ENCODE results near the gene ARF1.
A peak's percentile ranks its signal among the peaks of the same experiment; 100 is the strongest.

The ARF1 gene

GRCh38 chr1:228101994-228102790, 19.7 kb downstream of the ARF1 start:
- ChIA-PET POLR2A (ENCODE audit: low non-redundant PET) (no interaction called here), CTCF (interaction anchor here (0.6 to 1.4 kb wide), 3 partner anchors 11 to 103 kb away, joined by 3 to 9 read pairs (median 6); no protein-coding TSS in a partner anchor)
- TF ChIP-seq CTCF (conservative IDR thresholded peaks at IDR 0.05; ENCODE audit: low read depth): no peak; the same call in 1 of the 2 replicates
- no peak for DNase-seq (ENCODE audit: low spot score)
- H3K27ac ChIP-seq: peak overlapping the region; percentile 84

- POLR2A ChIA-PET (ENCODE audit: low non-redundant PET): no interaction called here
- DNase-seq (ENCODE audit: low spot score): peak; percentile 94
- TF ChIP-seq CTCF (conservative IDR thresholded peaks at IDR 0.05; ENCODE audit: low read depth): no peak
- peak within 1 kb of the TSS; percentile 84 for H3K27ac ChIP-seq
- CTCF ChIA-PET: interaction anchor here (0.6 kb wide), 1 partner anchor 386 kb away, joined by 3 read pairs; no protein-coding TSS in a partner anchor
These were observed 20.5 kb downstream of the ARF1 start, which contains the start of gene C1orf35 for GRCh38 chr1:228102791-228103620. Gene C1orf35, minus strand, starts transcription at chr1:228103325. Its CDS starts 98 bp downstream, at chr1:228103227.

GRCh38 chr1:228104526-228105269, 22.2 kb downstream of the ARF1 start:
- no peak for DNase-seq (ENCODE audit: low spot score)
- POLR2A ChIA-PET (ENCODE audit: low non-redundant PET): no interaction called here
- peak overlapping the region; percentile 84 for H3K27ac ChIP-seq
- no peak for TF ChIP-seq CTCF (conservative IDR thresholded peaks at IDR 0.05; ENCODE audit: low read depth)
- CTCF ChIA-PET: interaction anchor here (1.3 kb wide), 1 partner anchor 26 kb away, joined by 3 read pairs; no protein-coding TSS in a partner anchor

GRCh38 chr1:228105270-228105995, 22.9 kb downstream of the ARF1 start:
- ChIA-PET CTCF (interaction anchor here (1.3 kb wide), 1 partner anchor 25 kb away, joined by 3 read pairs; no protein-coding TSS in a partner anchor), POLR2A (ENCODE audit: low non-redundant PET) (interaction anchor here (0.5 kb wide), 1 partner anchor 353 kb away, joined by 3 read pairs; no protein-coding TSS in a partner anchor)
- peak overlapping the region; percentile 84 for H3K27ac ChIP-seq
- TF ChIP-seq CTCF (conservative IDR thresholded peaks at IDR 0.05; ENCODE audit: low read depth): no peak
- no peak for DNase-seq (ENCODE audit: low spot score)

GRCh38 chr1:228105996-228106799, 23.7 kb downstream of the ARF1 start:
- peak overlapping the region; percentile 84 for H3K27ac ChIP-seq
- no peak for DNase-seq (ENCODE audit: low spot score)
- ChIA-PET POLR2A (ENCODE audit: low non-redundant PET) (no interaction called here), CTCF (interaction anchor here (1.3 kb wide), 1 partner anchor 25 kb away, joined by 3 read pairs; no protein-coding TSS in a partner anchor)
- TF ChIP-seq CTCF (conservative IDR thresholded peaks at IDR 0.05; ENCODE audit: low read depth): no peak
